Stimulated activated effector memory CD8-positive, alpha-beta T cell treated with anti-CD3 and anti-CD28 coated beads, Interleukin-12 subunit alpha, Interleukin-12 subunit beta, amount 100 ng/mL, for 72 hours (primary cell): ENCODE data around the gene ZNF600.
A peak's percentile ranks its signal among the peaks of the same experiment; 100 is the strongest.
"Not testable (repeated sequence)": the region's sequence is repeated elsewhere in the genome, so short reads cannot be mapped to it uniquely, and the experiment has no call there.

Experiments used
- ATAC-seq: fragments of 150-1000 bp; cut with Tn5 transposase; 2 replicates; pipeline ENCODE4 v1.10.0; 2021
- DNase-seq, 2 donors: peaks; one replicate each; pipeline ENCODE4 v3.0.0; 2021 to 2022; ENCODE audit warnings: low spot score in 2 of 2
- H3K27ac Mint-ChIP-seq: one replicate; pipeline ENCODE4 v1.8.0; 2022; ENCODE audit warnings: mild to moderate bottlenecking, mixed read lengths
- H3K36me3 Mint-ChIP-seq: one replicate; pipeline ENCODE4 v1.8.0; 2022; ENCODE audit warnings: mild to moderate bottlenecking, mixed read lengths
- H3K4me1 Mint-ChIP-seq: one replicate; pipeline ENCODE4 v1.8.0; 2022; ENCODE audit warnings: mixed read lengths
- H3K4me3 Mint-ChIP-seq: one replicate; pipeline ENCODE4 v1.8.0; 2022; ENCODE audit warnings: mild to moderate bottlenecking, mixed read lengths
- H3K9me3 Mint-ChIP-seq: one replicate; pipeline ENCODE4 v1.8.0; 2022; ENCODE audit warnings: mixed read lengths

The ZNF600 gene

GRCh38 chr19:52778811-52779210, 7.8 kb downstream of the ZNF600 start:
- H3K9me3 Mint-ChIP-seq, result no peaks in the 10 kb centered on the region
- DNase-seq, result peak; percentile 26 to 64
- peaks cover 97% of the 10 kb centered on the region for H3K36me3 Mint-ChIP-seq

GRCh38 chr19:52756447-52756846, 30.1 kb downstream of the ZNF600 start:
- ATAC-seq, H3K4me3 Mint-ChIP-seq, H3K27ac Mint-ChIP-seq: not testable (repeated sequence)

More at GRCh38 chr19:52778811-52779210, 7.8 kb downstream of the ZNF600 start:
- Mint-ChIP-seq H3K4me3 (peak overlapping the region; percentile 60), H3K4me1 (peaks cover 43% of the 10 kb centered on the region), H3K27ac (peak overlapping the region; percentile 85)
- ATAC-seq, result peak; percentile 95

GRCh38 chr19:52749780-52750179, 36.8 kb downstream of the ZNF600 start:
- H3K4me3 Mint-ChIP-seq, result no peak overlapping the region
- no peaks in the 10 kb centered on the region for H3K36me3 Mint-ChIP-seq
- no peak for ATAC-seq
- peaks cover 8% of the 10 kb centered on the region for H3K4me1 Mint-ChIP-seq
- H3K9me3 Mint-ChIP-seq, result no peaks in the 10 kb centered on the region
- DNase-seq, result no peak
- H3K27ac Mint-ChIP-seq, result no peak overlapping the region

More at GRCh38 chr19:52756447-52756846, 30.1 kb downstream of the ZNF600 start:
- H3K9me3 Mint-ChIP-seq, result peaks cover 12% of the 10 kb centered on the region
- H3K36me3 Mint-ChIP-seq, DNase-seq, H3K4me1 Mint-ChIP-seq: not testable (repeated sequence)

- DNase-seq (no peak), ATAC-seq (no peak)
- Mint-ChIP-seq H3K9me3 (no peaks in the 10 kb centered on the region), H3K27ac (no peak overlapping the region), H3K4me1 (peaks cover 18% of the 10 kb centered on the region), H3K4me3 (no peak overlapping the region), H3K36me3 (no peaks in the 10 kb centered on the region)
These were observed 38.1 kb downstream of the ZNF600 start for GRCh38 chr19:52748336-52748950.

- H3K4me3 Mint-ChIP-seq, H3K36me3 Mint-ChIP-seq, DNase-seq, H3K9me3 Mint-ChIP-seq: not testable (repeated sequence)
- H3K4me1 Mint-ChIP-seq, result peaks cover 36% of the 10 kb centered on the region
- H3K27ac Mint-ChIP-seq, result peak overlapping the region; percentile 56
- ATAC-seq, result peak; percentile 78
These were observed 40.7 kb downstream of the ZNF600 start for GRCh38 chr19:52745919-52746318.

GRCh38 chr19:52743091-52743490, 43.5 kb downstream of the ZNF600 start:
- Mint-ChIP-seq H3K27ac (no peak overlapping the region), H3K9me3 (no peaks in the 10 kb centered on the region), H3K4me3 (peak overlapping the region; percentile 33)

GRCh38 chr19:52742516-52742915, 44.1 kb downstream of the ZNF600 start:
- Mint-ChIP-seq H3K36me3 (no peaks in the 10 kb centered on the region), H3K4me3 (peak overlapping the region; percentile 33), H3K4me1 (peaks cover 48% of the 10 kb centered on the region), H3K27ac (peak overlapping the region; percentile 87), H3K9me3 (no peaks in the 10 kb centered on the region)
- ATAC-seq, result peak; percentile 79
- no peak for DNase-seq

More at GRCh38 chr19:52743091-52743490, 43.5 kb downstream of the ZNF600 start:
- ATAC-seq, result peak; percentile 16
- Mint-ChIP-seq H3K36me3 (no peaks in the 10 kb centered on the region), H3K4me1 (peaks cover 48% of the 10 kb centered on the region)
- DNase-seq, result no peak

- DNase-seq, result no peak
- no peaks in the 10 kb centered on the region for H3K9me3 Mint-ChIP-seq
- ATAC-seq, result no peak
- no peaks in the 10 kb centered on the region for H3K36me3 Mint-ChIP-seq
- peak overlapping the region; percentile 33 for H3K4me3 Mint-ChIP-seq
- peaks cover 48% of the 10 kb centered on the region for H3K4me1 Mint-ChIP-seq
- peak overlapping the region; percentile 87 for H3K27ac Mint-ChIP-seq
These were observed 44.6 kb downstream of the ZNF600 start for GRCh38 chr19:52741951-52742485.

GRCh38 chr19:52741371-52741770, 45.2 kb downstream of the ZNF600 start:
- Mint-ChIP-seq H3K4me1 (peaks cover 45% of the 10 kb centered on the region), H3K27ac (peak overlapping the region; percentile 87)
- not testable (repeated sequence) for DNase-seq, H3K4me3 Mint-ChIP-seq, ATAC-seq, H3K9me3 Mint-ChIP-seq, H3K36me3 Mint-ChIP-seq

GRCh38 chr19:52739576-52739975, 47.0 kb downstream of the ZNF600 start:
- H3K36me3 Mint-ChIP-seq, result no peaks in the 10 kb centered on the region
- no peaks in the 10 kb centered on the region for H3K9me3 Mint-ChIP-seq
- H3K4me1 Mint-ChIP-seq, result peaks cover 49% of the 10 kb centered on the region
- DNase-seq (no peak), ATAC-seq (no peak)
- H3K4me3 Mint-ChIP-seq, result no peak overlapping the region
- no peak overlapping the region for H3K27ac Mint-ChIP-seq

GRCh38 chr19:52735734-52736133, 50.9 kb downstream of the ZNF600 start:
- H3K27ac Mint-ChIP-seq, result peak overlapping the region; percentile 78
- H3K36me3 Mint-ChIP-seq, result peaks cover 28% of the 10 kb centered on the region
- peak overlapping the region; percentile 83 for H3K4me3 Mint-ChIP-seq
- peaks cover 35% of the 10 kb centered on the region for H3K4me1 Mint-ChIP-seq
- no peak for ATAC-seq
- H3K9me3 Mint-ChIP-seq, result no peaks in the 10 kb centered on the region
- DNase-seq, result no peak

GRCh38 chr19:52734893-52735661, 51.5 kb downstream of the ZNF600 start, which contains the start of gene ZNF611:
Gene ZNF611 (minus strand): TSS chr19:52735044. CDS start chr19:52715894, 19,150 bp downstream.
- peak within 1 kb of the TSS; percentile 78 for H3K27ac Mint-ChIP-seq
- peak; percentile 98 for ATAC-seq
- H3K4me1 Mint-ChIP-seq, result peaks cover 29% of the 10 kb centered on the region
- no peaks in the 10 kb centered on the region for H3K9me3 Mint-ChIP-seq
- DNase-seq, result peak; percentile 99
- peak within 1 kb of the TSS; percentile 83 for H3K4me3 Mint-ChIP-seq
- H3K36me3 Mint-ChIP-seq, result peaks cover 34% of the 10 kb centered on the region

GRCh38 chr19:52734331-52734892, 52.2 kb downstream of the ZNF600 start:
- Mint-ChIP-seq H3K4me1 (peaks cover 24% of the 10 kb centered on the region), H3K4me3 (peak overlapping the region; percentile 83), H3K27ac (peak overlapping the region; percentile 78), H3K36me3 (peaks cover 41% of the 10 kb centered on the region), H3K9me3 (no peaks in the 10 kb centered on the region)
- ATAC-seq, result peak; percentile 50
- DNase-seq, result peak in 1 of 2 donors; percentile 50

- Mint-ChIP-seq H3K4me1 (peaks cover 11% of the 10 kb centered on the region), H3K36me3 (peaks cover 91% of the 10 kb centered on the region)
- not testable (repeated sequence) for DNase-seq, H3K27ac Mint-ChIP-seq, H3K9me3 Mint-ChIP-seq, ATAC-seq, H3K4me3 Mint-ChIP-seq
These were observed 60.5 kb downstream of the ZNF600 start for GRCh38 chr19:52726051-52726450.

- no peak overlapping the region for H3K4me3 Mint-ChIP-seq
- peaks cover 91% of the 10 kb centered on the region for H3K36me3 Mint-ChIP-seq
These were observed 61.0 kb downstream of the ZNF600 start for GRCh38 chr19:52725528-52725961.

More at GRCh38 chr19:52725528-52725961, 61.0 kb downstream of the ZNF600 start:
- ATAC-seq, result no peak
- H3K9me3 Mint-ChIP-seq, result no peaks in the 10 kb centered on the region
- peaks cover 11% of the 10 kb centered on the region for H3K4me1 Mint-ChIP-seq
- H3K27ac Mint-ChIP-seq, result no peak overlapping the region
- DNase-seq, result no peak
